ENCODE measurements around the gene DENND1A. TPM values are rescaled to one million over a fixed set of nuclear protein-coding genes. Genes with fewer than 3 reads are reported as not detected.

Gene DENND1A
- polyA plus RNA-seq, 2 donors = 4.6 to 4.8 TPM

GRCh38 chr9:123689701-123690428 is 240.1 kb downstream of the DENND1A start:
- Histone ChIP-seq H3K9me3 (ENCODE audit: control insufficient read depth in 2 of 2, insufficient read depth in 1 of 2, low read depth in 1 of 2, low read length in 1 of 2) (no peaks in the 10 kb centered on the region), H3K4me3 (ENCODE audit: low read depth in 1 of 2, low read length in 2 of 2) (no peak overlapping the region), H3K27ac (ENCODE audit: low read depth in 2 of 2, low read length in 1 of 2) (no peak overlapping the region), H3K4me1 (ENCODE audit: control insufficient read depth in 2 of 2, insufficient read depth in 2 of 2, low read length in 1 of 2) (no peaks in the 10 kb centered on the region), H3K36me3 (ENCODE audit: control insufficient read depth in 2 of 2, insufficient read depth in 2 of 2, low read length in 1 of 2) (no peaks in the 10 kb centered on the region), H3K27me3 (ENCODE audit: control insufficient read depth in 1 of 2, insufficient read depth in 2 of 2, low read length in 2 of 2) (no peaks in the 10 kb centered on the region)
- WGBS, 2 donors = 66 to 70% methylated on average over 5 of the region's 5 CpGs

- no peaks in the 10 kb centered on the region for H3K4me1 ChIP-seq (ENCODE audit: control insufficient read depth in 2 of 2, insufficient read depth in 2 of 2, low read length in 1 of 2)
- no peaks in the 10 kb centered on the region for H3K27me3 ChIP-seq (ENCODE audit: control insufficient read depth in 1 of 2, insufficient read depth in 2 of 2, low read length in 2 of 2)
- WGBS, 2 donors = 62 to 66% methylated on average over 6 of the region's 6 CpGs
- H3K27ac ChIP-seq (ENCODE audit: low read depth in 2 of 2, low read length in 1 of 2) = peak overlapping the region; percentile 58 to 60
- H3K36me3 ChIP-seq (ENCODE audit: control insufficient read depth in 2 of 2, insufficient read depth in 2 of 2, low read length in 1 of 2) = no peaks in the 10 kb centered on the region
- no peaks in the 10 kb centered on the region for H3K9me3 ChIP-seq (ENCODE audit: control insufficient read depth in 2 of 2, insufficient read depth in 1 of 2, low read depth in 1 of 2, low read length in 1 of 2)
- no peak overlapping the region for H3K4me3 ChIP-seq (ENCODE audit: low read depth in 1 of 2, low read length in 2 of 2)
Measured at GRCh38 chr9:123687246-123687751, 242.6 kb downstream of the DENND1A start.

DNA sequence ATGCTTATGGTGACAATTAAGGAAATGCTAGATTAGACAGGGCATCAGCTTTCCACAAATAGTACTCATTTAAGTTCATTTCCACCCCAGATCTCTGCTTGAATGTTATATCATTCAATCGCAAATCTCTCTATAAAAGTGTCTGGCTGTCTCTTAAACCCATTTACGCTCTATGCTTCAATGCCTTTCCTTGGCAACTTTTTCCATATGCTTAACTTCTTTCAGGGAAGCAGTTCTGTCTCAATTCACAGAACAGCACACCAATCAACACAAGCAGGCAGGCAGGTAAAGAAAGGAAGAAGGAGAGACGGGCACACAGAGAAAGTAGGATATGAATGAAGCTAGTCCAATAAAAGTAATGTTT is 243.1 kb downstream of the DENND1A start:
- Histone ChIP-seq H3K9me3 (ENCODE audit: control insufficient read depth in 2 of 2, insufficient read depth in 1 of 2, low read depth in 1 of 2, low read length in 1 of 2) (no peaks in the 10 kb centered on the region), H3K27ac (ENCODE audit: low read depth in 2 of 2, low read length in 1 of 2) (peak overlapping the region; percentile 58 to 60), H3K4me3 (ENCODE audit: low read depth in 1 of 2, low read length in 2 of 2) (no peak overlapping the region), H3K4me1 (ENCODE audit: control insufficient read depth in 2 of 2, insufficient read depth in 2 of 2, low read length in 1 of 2) (no peaks in the 10 kb centered on the region), H3K27me3 (ENCODE audit: control insufficient read depth in 1 of 2, insufficient read depth in 2 of 2, low read length in 2 of 2) (no peaks in the 10 kb centered on the region), H3K36me3 (ENCODE audit: control insufficient read depth in 2 of 2, insufficient read depth in 2 of 2, low read length in 1 of 2) (no peaks in the 10 kb centered on the region)
- WGBS, 2 donors = 54 to 71% methylated on average over 3 of the region's 3 CpGs

GRCh38 chr9:123686131-123686828 is 243.6 kb downstream of the DENND1A start:
- Histone ChIP-seq H3K9me3 (ENCODE audit: control insufficient read depth in 2 of 2, insufficient read depth in 1 of 2, low read depth in 1 of 2, low read length in 1 of 2) (no peaks in the 10 kb centered on the region), H3K27ac (ENCODE audit: low read depth in 2 of 2, low read length in 1 of 2) (peak overlapping the region in 1 of 2 donors; percentile 66), H3K4me1 (ENCODE audit: control insufficient read depth in 2 of 2, insufficient read depth in 2 of 2, low read length in 1 of 2) (no peaks in the 10 kb centered on the region), H3K27me3 (ENCODE audit: control insufficient read depth in 1 of 2, insufficient read depth in 2 of 2, low read length in 2 of 2) (no peaks in the 10 kb centered on the region), H3K4me3 (ENCODE audit: low read depth in 1 of 2, low read length in 2 of 2) (no peak overlapping the region), H3K36me3 (ENCODE audit: control insufficient read depth in 2 of 2, insufficient read depth in 2 of 2, low read length in 1 of 2) (no peaks in the 10 kb centered on the region)
- 46 to 49% methylated on average over 5 of the region's 5 CpGs for WGBS, 2 donors

DNA sequence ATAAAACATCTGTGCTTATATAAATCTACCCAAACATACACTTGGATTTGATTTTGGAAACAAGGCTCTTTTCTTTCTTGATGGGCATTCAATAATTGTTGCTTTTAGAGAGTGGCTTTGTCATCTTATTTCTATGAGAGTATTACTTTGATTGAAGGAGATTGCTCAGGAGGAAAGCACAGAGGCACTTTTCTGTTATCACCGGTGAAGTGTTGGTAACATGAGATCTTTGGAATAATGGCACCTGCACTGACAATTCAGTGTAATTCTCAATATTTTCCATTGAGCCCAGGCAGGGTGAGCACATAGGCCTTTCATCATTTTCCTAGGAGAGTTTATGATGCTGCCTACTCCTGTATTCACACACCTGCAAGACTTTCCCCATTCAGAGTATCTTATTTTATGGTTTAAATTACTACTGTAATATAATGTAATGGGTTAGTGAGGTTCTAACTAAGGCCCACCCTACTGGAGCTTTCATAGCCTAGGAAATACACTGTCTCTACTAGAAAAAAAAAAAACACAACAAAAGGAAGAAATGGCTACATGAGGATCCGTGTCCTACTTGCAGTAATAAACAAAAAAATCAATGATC is 244.3 kb downstream of the DENND1A start:
- WGBS, 2 donors = 87 to 96% methylated on average over 2 of the region's 2 CpGs
- Histone ChIP-seq H3K27me3 (ENCODE audit: control insufficient read depth in 1 of 2, insufficient read depth in 2 of 2, low read length in 2 of 2) (no peaks in the 10 kb centered on the region), H3K4me1 (ENCODE audit: control insufficient read depth in 2 of 2, insufficient read depth in 2 of 2, low read length in 1 of 2) (no peaks in the 10 kb centered on the region), H3K4me3 (ENCODE audit: low read depth in 1 of 2, low read length in 2 of 2) (no peak overlapping the region), H3K36me3 (ENCODE audit: control insufficient read depth in 2 of 2, insufficient read depth in 2 of 2, low read length in 1 of 2) (no peaks in the 10 kb centered on the region), H3K9me3 (ENCODE audit: control insufficient read depth in 2 of 2, insufficient read depth in 1 of 2, low read depth in 1 of 2, low read length in 1 of 2) (no peaks in the 10 kb centered on the region), H3K27ac (ENCODE audit: low read depth in 2 of 2, low read length in 1 of 2) (no peak overlapping the region)

DNA sequence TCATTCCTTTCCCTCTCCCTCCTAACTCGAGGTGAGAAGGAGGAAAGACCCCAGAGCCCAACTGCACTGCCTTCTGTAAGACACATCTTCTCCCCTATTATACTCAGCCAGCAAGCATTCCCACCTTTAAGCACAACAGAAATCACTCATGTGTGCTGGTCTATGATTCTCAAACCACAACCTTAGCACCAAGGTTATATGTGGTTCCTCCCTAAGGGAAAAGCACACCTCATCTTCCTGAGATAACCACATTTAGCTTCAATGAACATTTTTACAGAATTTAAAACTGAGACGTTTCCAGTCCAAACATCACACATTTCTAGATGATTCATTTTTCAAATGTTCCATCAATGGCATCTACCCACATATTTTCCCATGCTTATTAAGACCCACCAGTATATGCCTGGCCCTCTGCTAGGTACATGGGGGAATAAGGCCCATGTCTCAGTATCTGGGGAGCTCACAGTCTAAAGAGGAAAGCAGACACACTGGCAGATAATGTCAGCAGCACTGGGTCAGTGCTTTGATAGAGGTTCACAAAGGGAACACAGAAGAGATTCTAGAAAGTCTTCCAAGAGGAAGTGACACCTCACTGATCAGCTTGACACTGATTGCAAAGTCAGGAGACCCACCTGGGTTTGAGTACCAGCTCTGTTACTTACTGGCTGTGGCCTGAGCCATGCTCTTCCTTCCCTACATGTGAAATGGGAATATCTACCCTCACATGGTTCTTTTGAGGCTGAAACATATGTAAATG is 245.4 kb downstream of the DENND1A start:
- no peak overlapping the region for H3K4me3 ChIP-seq (ENCODE audit: low read depth in 1 of 2, low read length in 2 of 2)
- H3K4me1 ChIP-seq (ENCODE audit: control insufficient read depth in 2 of 2, insufficient read depth in 2 of 2, low read length in 1 of 2) = peaks cover 0 to under 1% of the 10 kb centered on the region in 2 donors
- H3K9me3 ChIP-seq (ENCODE audit: control insufficient read depth in 2 of 2, insufficient read depth in 1 of 2, low read depth in 1 of 2, low read length in 1 of 2) = no peaks in the 10 kb centered on the region
- H3K27me3 ChIP-seq (ENCODE audit: control insufficient read depth in 1 of 2, insufficient read depth in 2 of 2, low read length in 2 of 2) = no peaks in the 10 kb centered on the region
- H3K27ac ChIP-seq (ENCODE audit: low read depth in 2 of 2, low read length in 1 of 2) = no peak overlapping the region
- H3K36me3 ChIP-seq (ENCODE audit: control insufficient read depth in 2 of 2, insufficient read depth in 2 of 2, low read length in 1 of 2) = no peaks in the 10 kb centered on the region
- 78% methylated on average over 2 of the region's 2 CpGs for WGBS, 2 donors

- Histone ChIP-seq H3K36me3 (ENCODE audit: control insufficient read depth in 2 of 2, insufficient read depth in 2 of 2, low read length in 1 of 2) (no peaks in the 10 kb centered on the region), H3K27ac (ENCODE audit: low read depth in 2 of 2, low read length in 1 of 2) (no peak overlapping the region), H3K4me1 (ENCODE audit: control insufficient read depth in 2 of 2, insufficient read depth in 2 of 2, low read length in 1 of 2) (peaks cover 0 to 5% of the 10 kb centered on the region in 2 donors), H3K9me3 (ENCODE audit: control insufficient read depth in 2 of 2, insufficient read depth in 1 of 2, low read depth in 1 of 2, low read length in 1 of 2) (no peaks in the 10 kb centered on the region), H3K4me3 (ENCODE audit: low read depth in 1 of 2, low read length in 2 of 2) (no peak overlapping the region), H3K27me3 (ENCODE audit: control insufficient read depth in 1 of 2, insufficient read depth in 2 of 2, low read length in 2 of 2) (no peaks in the 10 kb centered on the region)
- WGBS, 2 donors = 95 to 97% methylated on average over 2 of the region's 2 CpGs
Measured at GRCh38 chr9:123682746-123683145, 247.2 kb downstream of the DENND1A start.

DNA sequence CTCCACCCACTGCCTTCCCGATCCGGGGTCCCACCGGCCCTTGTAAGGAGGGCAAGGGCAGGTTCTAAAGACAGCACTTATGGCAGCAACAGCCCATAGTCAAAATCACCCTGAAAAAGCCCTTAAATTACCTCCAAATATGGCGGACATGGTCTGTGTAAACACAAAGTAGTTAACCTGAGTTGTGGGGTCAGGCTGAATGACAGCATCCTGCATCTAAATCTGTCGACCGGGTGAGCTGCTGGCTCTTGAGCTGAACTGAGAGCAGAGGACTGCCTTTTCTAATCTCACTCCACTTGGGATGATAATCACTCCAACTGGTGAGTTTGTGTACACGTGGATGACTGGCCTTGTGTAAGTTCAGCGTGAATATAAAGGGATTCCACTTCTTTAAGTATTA is 249.6 kb downstream of the DENND1A start:
- Histone ChIP-seq H3K9me3 (ENCODE audit: control insufficient read depth in 2 of 2, insufficient read depth in 1 of 2, low read depth in 1 of 2, low read length in 1 of 2) (no peaks in the 10 kb centered on the region), H3K4me1 (ENCODE audit: control insufficient read depth in 2 of 2, insufficient read depth in 2 of 2, low read length in 1 of 2) (peaks cover 0 to 5% of the 10 kb centered on the region in 2 donors), H3K27ac (ENCODE audit: low read depth in 2 of 2, low read length in 1 of 2) (no peak overlapping the region), H3K4me3 (ENCODE audit: low read depth in 1 of 2, low read length in 2 of 2) (no peak overlapping the region), H3K36me3 (ENCODE audit: control insufficient read depth in 2 of 2, insufficient read depth in 2 of 2, low read length in 1 of 2) (no peaks in the 10 kb centered on the region), H3K27me3 (ENCODE audit: control insufficient read depth in 1 of 2, insufficient read depth in 2 of 2, low read length in 2 of 2) (no peaks in the 10 kb centered on the region)
- WGBS, 2 donors = 95 to 96% methylated on average over 8 of the region's 8 CpGs

GRCh38 chr9:123679330-123679987 is 250.5 kb downstream of the DENND1A start:
- WGBS, 2 donors = 66 to 80% methylated on average over 16 of the region's 16 CpGs
- Histone ChIP-seq H3K4me3 (ENCODE audit: low read depth in 1 of 2, low read length in 2 of 2) (no peak overlapping the region), H3K36me3 (ENCODE audit: control insufficient read depth in 2 of 2, insufficient read depth in 2 of 2, low read length in 1 of 2) (no peaks in the 10 kb centered on the region), H3K4me1 (ENCODE audit: control insufficient read depth in 2 of 2, insufficient read depth in 2 of 2, low read length in 1 of 2) (peaks cover 0 to 5% of the 10 kb centered on the region in 2 donors), H3K27me3 (ENCODE audit: control insufficient read depth in 1 of 2, insufficient read depth in 2 of 2, low read length in 2 of 2) (no peaks in the 10 kb centered on the region), H3K9me3 (ENCODE audit: control insufficient read depth in 2 of 2, insufficient read depth in 1 of 2, low read depth in 1 of 2, low read length in 1 of 2) (no peaks in the 10 kb centered on the region), H3K27ac (ENCODE audit: low read depth in 2 of 2, low read length in 1 of 2) (peak overlapping the region in 1 of 2 donors; percentile 15)

Data from esophagus (tissue), 2 donors.